K562 (cell line): ENCODE data around the gene ADD2. TPM values are rescaled to one million over a fixed set of nuclear protein-coding genes. Genes with fewer than 3 reads are reported as not detected.

Experiments
- ATAC-seq: fragments of 200-7000 bp; cut with Tn5 transposase; 3 replicates; pipeline ENCODE4 v1.9.1; 2020; ENCODE audit warnings: moderate library complexity
- BruUV-seq: library from RNA; stranded (reverse); fragments of 400-500 nt; replicated peaks from 2 replicates; lab custom pipeline; 2021; lab: Mats Ljungman, UMichigan
- CTCF ChIA-PET: fragments of 300-600 bp; formaldehyde crosslinking; extraction: SDS; loops from one replicate; lab custom pipeline; 2021; ENCODE audit warnings: low intra/inter-chr PET ratio; lab: Yijun Ruan, JAX
- POLR2A ChIA-PET: fragments of 300-600, 350-650 bp; sonication (Branson Sonifier 250); formaldehyde crosslinking; extraction: SDS; loops from one replicate; lab custom pipeline; 2021; ENCODE audit warnings: antibody characterized with exemption, inconsistent platforms; lab: Yijun Ruan, JAX
- DNase-seq, 4 experiments: peaks; one replicate each; pipeline versions ENCODE4 v3.0.0 to v3.0.0-alpha.2; 2011 to 2018; ENCODE audit warnings: low spot score in 3 of 4, mixed read lengths in 3 of 4; ENCODE audit errors: extremely low read depth in 1 of 4
- FAIRE-seq: peaks from 2 replicates; lab custom pipeline; 2011; peaks lifted over from hg19 to GRCh38; lab: Jason Lieb, UNC
- H2AFZ ChIP-seq: 2 replicates; pipeline ENCODE4 v1.6.0; 2011; ENCODE audit warnings: low read depth, low read length, control low read depth, inconsistent platforms
- H3K27ac ChIP-seq: fragments of 200-600 bp; 3 replicates; pipeline ENCODE4 v1.8.0; 2011; ENCODE audit warnings: low read depth, mild to moderate bottlenecking, control low read depth, inconsistent platforms, low read length, moderate library complexity, mixed read lengths; ENCODE audit errors: extremely low read depth
- H3K27me3 ChIP-seq, 2 experiments: fragments of 300-600 bp in 1 of 2; 2 replicates in 1 of 2; 3 replicates in 1 of 2; pipeline versions ENCODE4 v1.6.0 to v1.8.0; 2011; ENCODE audit warnings: inconsistent platforms in 2 of 2, low read length in 2 of 2, mild to moderate bottlenecking in 1 of 2, mixed read lengths in 1 of 2, moderate library complexity in 1 of 2; ENCODE audit not compliant: control insufficient read depth in 2 of 2, insufficient read depth in 2 of 2
- H3K36me3 ChIP-seq: fragments of 300-600 bp; 3 replicates; pipeline ENCODE4 v1.8.0; 2011; ENCODE audit warnings: mild to moderate bottlenecking, low read length, inconsistent platforms; ENCODE audit not compliant: control insufficient read depth, insufficient read depth
- H3K4me1 ChIP-seq, 2 experiments: fragments of 200-600 bp in 1 of 2; replicated peaks in 1 of 2; 2 replicates in 1 of 2; 3 replicates in 1 of 2; pipeline versions ENCODE4 v1.5.1 to v1.8.0; 2011; ENCODE audit warnings: inconsistent platforms in 2 of 2, low read length in 2 of 2, mild to moderate bottlenecking in 1 of 2, mixed read lengths in 1 of 2, moderate library complexity in 1 of 2; ENCODE audit not compliant: control insufficient read depth in 2 of 2, insufficient read depth in 2 of 2
- H3K4me2 ChIP-seq: 2 replicates; pipeline ENCODE4 v1.6.1; 2011; ENCODE audit warnings: low read length, control low read depth, inconsistent platforms, mixed read lengths; ENCODE audit not compliant: insufficient read depth
- H3K4me3 ChIP-seq: fragments of 200-600 bp; sonication (generic), shearing (Covaris generic); 2 replicates; pipeline ENCODE4 v1.5.1; 2016; ENCODE audit warnings: control low read depth, inconsistent platforms
- H3K79me2 ChIP-seq: fragments of 200-600 bp; 3 replicates; pipeline ENCODE4 v1.8.0; 2011; ENCODE audit warnings: low read length, inconsistent platforms; ENCODE audit not compliant: control insufficient read depth, insufficient read depth
- H3K9ac ChIP-seq, 2 experiments: 2 replicates each; pipeline versions ENCODE4 v1.6.0 to v1.6.1; 2011; ENCODE audit warnings: low read depth in 2 of 2, low read length in 2 of 2, control low read depth in 1 of 2, inconsistent platforms in 1 of 2, mild to moderate bottlenecking in 1 of 2, mixed read lengths in 1 of 2; ENCODE audit not compliant: insufficient read depth in 1 of 2
- H3K9me1 ChIP-seq: one replicate; pipeline ENCODE4 v1.6.0; 2011; ENCODE audit warnings: inconsistent platforms, mild to moderate bottlenecking, low read length, moderate library complexity; ENCODE audit not compliant: control insufficient read depth, insufficient read depth
- H3K9me3 ChIP-seq: replicated peaks from 2 replicates; pipeline ENCODE4 v1.5.1; 2011; ENCODE audit warnings: low read depth, low read length, inconsistent platforms; ENCODE audit not compliant: control insufficient read depth, insufficient read depth
- H4K20me1 ChIP-seq: replicated peaks from 2 replicates; pipeline ENCODE4 v1.6.1; 2011; ENCODE audit warnings: low read length, inconsistent platforms, mixed read lengths; ENCODE audit not compliant: control insufficient read depth, insufficient read depth
- ADNP ChIP-seq: fragments of 200-800 bp; sonication (Bioruptor generic); IDR thresholded peaks from 2 replicates; pipeline ENCODE4 v1.6.1; 2016; ENCODE audit warnings: missing genetic modification characterization, missing compliant biosample characterization
- BCOR ChIP-seq: fragments of 450-650 bp; IDR thresholded peaks from 2 replicates; pipeline ENCODE4 v1.6.1; 2016
- CBX3 ChIP-seq, 2 experiments: IDR thresholded peaks; 1 replicate in 1 of 2; 2 replicates in 1 of 2; pipeline ENCODE4 v1.6.1; 2012; ENCODE audit warnings: inconsistent platforms in 2 of 2, low read length in 2 of 2, borderline replicate concordance in 1 of 2, control low read depth in 1 of 2
- ELF1 ChIP-seq: fragments of 200-800 bp; sonication (Bioruptor generic); IDR thresholded peaks from 2 replicates; pipeline ENCODE4 v1.6.1; 2016; ENCODE audit warnings: missing genetic modification characterization, missing compliant biosample characterization
- EWSR1 ChIP-seq: fragments of 450-650 bp; IDR thresholded peaks from 2 replicates; pipeline ENCODE4 v1.6.1; 2018; ENCODE audit warnings: borderline replicate concordance, mild to moderate bottlenecking, low read depth, moderate library complexity; ENCODE audit not compliant: partially characterized antibody
- HDAC2 ChIP-seq: fragments of 450-650 bp; IDR thresholded peaks from 2 replicates; pipeline ENCODE4 v1.6.1; 2016; ENCODE audit warnings: mild to moderate bottlenecking
- HNRNPLL ChIP-seq: fragments of 200-400 bp; formaldehyde crosslinking; IDR thresholded peaks from 2 replicates; pipeline ENCODE4 v1.6.1; 2017; ENCODE audit warnings: low read length, low read depth, mild to moderate bottlenecking; ENCODE audit not compliant: poor library complexity, severe bottlenecking
- KDM1A ChIP-seq, 2 experiments: fragments of 450-650 bp; IDR thresholded peaks; 2 replicates each; pipeline ENCODE4 v1.6.1; 2016; ENCODE audit warnings: mild to moderate bottlenecking in 2 of 2
- MITF ChIP-seq: IDR thresholded peaks from 2 replicates; pipeline ENCODE4 v1.6.1; 2014; ENCODE audit warnings: antibody characterized with exemption
- NCOA6 ChIP-seq: fragments of 450-650 bp; IDR thresholded peaks from 2 replicates; pipeline ENCODE4 v1.6.1; 2017; ENCODE audit warnings: mild to moderate bottlenecking
- NEUROD1 ChIP-seq: fragments of 150-350 bp; IDR thresholded peaks from 2 replicates; pipeline ENCODE4 v1.6.1; 2014; ENCODE audit warnings: borderline replicate concordance, low read length, low read depth; ENCODE audit not compliant: partially characterized antibody
- POLR2B ChIP-seq: fragments of 450-650 bp; IDR thresholded peaks from 2 replicates; pipeline ENCODE4 v1.6.1; 2018; ENCODE audit warnings: low read depth; ENCODE audit not compliant: partially characterized antibody
- RBM25 ChIP-seq: fragments of 200-400 bp; formaldehyde crosslinking; IDR thresholded peaks from 2 replicates; pipeline ENCODE4 v1.6.1; 2018; ENCODE audit warnings: low read length, low read depth, moderate library complexity; ENCODE audit not compliant: severe bottlenecking
- RFX1 ChIP-seq: fragments of 450-650 bp; IDR thresholded peaks from 2 replicates; pipeline ENCODE4 v1.6.1; 2016; ENCODE audit warnings: mild to moderate bottlenecking, moderate library complexity
- SNRNP70 ChIP-seq: fragments of 200-400 bp; formaldehyde crosslinking; optimal IDR thresholded peaks from 2 replicates; pipeline ENCODE3; 2017; ENCODE audit warnings: low read depth, low read length
- STAT6 ChIP-seq: sonication (generic); formaldehyde crosslinking; IDR thresholded peaks from 2 replicates; pipeline ENCODE4 v1.8.1; 2023; ENCODE audit warnings: mild to moderate bottlenecking, missing genetic modification reagents
- TCF15 ChIP-seq: fragments of 250-450 bp; sonication (Bioruptor Pico); IDR thresholded peaks from 2 replicates; pipeline ENCODE4 v1.8.0; 2022; ENCODE audit warnings: moderate library complexity, mild to moderate bottlenecking, inconsistent platforms
- TEAD4 ChIP-seq, 2 experiments: sonication (generic) in 1 of 2; formaldehyde crosslinking in 1 of 2; IDR thresholded peaks; 2 replicates each; pipeline versions ENCODE4 v1.6.1 to v1.8.0; 2012 to 2022; ENCODE audit warnings: borderline replicate concordance in 1 of 2, inconsistent platforms in 1 of 2, low read length in 1 of 2, mild to moderate bottlenecking in 1 of 2, missing genetic modification reagents in 1 of 2
- ZNF445 ChIP-seq: fragments of 250-450 bp; sonication (Bioruptor Pico); IDR thresholded peaks from 2 replicates; pipeline ENCODE4 v1.4.0; 2020; ENCODE audit warnings: low read depth, mild to moderate bottlenecking, moderate library complexity
- WGBS: fragments of 100-300 bp; shearing (Covaris generic); methylation state at CpG from one replicate; pipeline ENCODE4 v1.1.6; 2016; ENCODE audit warnings: low coverage, mixed read lengths; ENCODE audit not compliant: insufficient coverage; ENCODE audit errors: missing lambda C conversion rate; 5-methylcytosine and 5-hydroxymethylcytosine counted together
- in situ Hi-C: fragments of 300-500 bp; cut with MboI; formaldehyde crosslinking; loops from 4 replicates; pipeline ENCODE4 v1.15.0; 2018; ENCODE audit warnings: inconsistent platforms, mixed read lengths
- intact Hi-C: fragments of 100-400 bp; cut with micrococcal nuclease; formaldehyde crosslinking; loops from 2 replicates; pipeline ENCODE4 v1.14.2; 2022
- polyA plus RNA-seq, 8 experiments: library from polyadenylated mRNA; depleted of rRNA in 4 of 8; stranded (reverse) in 5 of 8; unstranded in 3 of 8; fragments of >200 nt; fragmentation: Nextera tagmentation in 2 of 8; fragmentation: Illumina TruSeq in 1 of 8; extraction: Ambion mirVana in 2 of 8; extraction: Trizol in 1 of 8; gene quantifications; 2 replicates each; pipeline versions ENCODE4 v1.2.1 to v1.2.3, GENCODE V29; 2011 to 2014; ENCODE audit warnings: inconsistent platforms in 1 of 8, missing spikeins in 1 of 8
- total RNA-seq, 7 experiments: library from RNA; depleted of rRNA in 6 of 7; stranded (reverse); fragments of >200 nt in 6 of 7; fragmentation: Illumina TruSeq in 2 of 7; extraction: Trizol in 2 of 7; gene quantifications; 2 replicates each; pipeline versions ENCODE4 v1.2.1 to v1.2.3, GENCODE V29; 2011 to 2021; ENCODE audit warnings: low replicate concordance in 1 of 7

The ADD2 gene
- total and polyA plus RNA-seq, 9 of the 15 experiments (the other 6 are each of a cell fraction or from before 2014, with no cell fraction given) = 3.5 to 63.0 (median 36.2) TPM

GRCh38 chr2:70776266-70776665 is 8.3 kb upstream of the ADD2 start:
- no peak overlapping the region for H3K27ac ChIP-seq
- no peak overlapping the region for H3K4me2 ChIP-seq
- no peaks in the 10 kb centered on the region for H3K36me3 ChIP-seq
- H3K79me2 ChIP-seq = no peaks in the 10 kb centered on the region
- in situ Hi-C loops (loop anchor here (25.0 kb wide), 1 partner anchor 464 kb away; the partner anchor contains the start of gene FAM136A), intact Hi-C loops (no loop called here)
- no peak overlapping the region for H3K9ac ChIP-seq
- no peaks in the 10 kb centered on the region for H3K9me3 ChIP-seq
- no peaks in the 10 kb centered on the region for H4K20me1 ChIP-seq
- no peaks in the 10 kb centered on the region for H3K9me1 ChIP-seq
- H3K27me3 ChIP-seq = no peaks in the 10 kb centered on the region
- FAIRE-seq (no peak), ATAC-seq (no peak), DNase-seq (no peak)
- WGBS = 66% methylated on average over 3 of the region's 3 CpGs
- ChIA-PET POLR2A (interaction anchor here (0.7 kb wide), 1 partner anchor 482 kb away, joined by 3 read pairs; no protein-coding TSS in a partner anchor), CTCF (no interaction called here)
- H3K4me1 ChIP-seq = peaks cover 0 to 8% of the 10 kb centered on the region in 2 experiments; a peak in 3 of 5 replicates
- H2AFZ ChIP-seq = no peak overlapping the region
- TF ChIP-seq CBX3 (IDR thresholded peaks at IDR 0.05; ENCODE audit: borderline replicate concordance in 1 of 2, low read length in 2 of 2) (peak in 1 of 2 experiments; percentile 62; a peak in 1 of 3 replicates), MITF (no peak), HDAC2 (peak; percentile 46; the same call in 1 of the 2 replicates), TCF15 (no peak), EWSR1 (no peak), RBM25 (peak; percentile 96), KDM1A (IDR thresholded peaks at IDR 0.05) (peak; percentile 77 to 87), NEUROD1 (no peak), POLR2B (no peak), NCOA6 (no peak), TEAD4 (IDR thresholded peaks at IDR 0.05; ENCODE audit: low read length) (no peak), TEAD4 (CRISPR knock-in tag; IDR thresholded peaks at IDR 0.05; ENCODE audit: borderline replicate concordance) (no peak), HNRNPLL (no peak), RFX1 (no peak), STAT6 (CRISPR knock-in tag) (no peak), ADNP (tag) (0 out of 2 replicates have a peak, but pooled peaks have one; percentile 46), BCOR (peak; percentile 92), SNRNP70 (no peak), ZNF445 (CRISPR knock-in tag) (no peak), ELF1 (tag) (no peak)
- H3K4me3 ChIP-seq = no peak overlapping the region
- no TSS peak for BruUV-seq
